MM.1S (cell line): ENCODE data around the gene GOLPH3.

Experiments used
- DNase-seq: peaks from one replicate; pipeline ENCODE4 v3.0.0-alpha.2; 2015
- H2AFZ ChIP-seq: fragments of 300-600 bp; sonication (generic); 2 replicates; pipeline ENCODE4 v1.6.0; 2016; ENCODE audit warnings: antibody characterized with exemption, low read length
- H3F3A ChIP-seq: fragments of 300-600 bp; sonication (generic); 2 replicates; pipeline ENCODE4 v1.6.1; 2016; ENCODE audit warnings: mild to moderate bottlenecking, antibody characterized with exemption, low read length, moderate library complexity, mixed read lengths; ENCODE audit not compliant: insufficient read depth
- H3K27ac ChIP-seq: fragments of 300-600 bp; sonication (generic); 2 replicates; pipeline ENCODE4 v1.5.1; 2016; ENCODE audit warnings: mild to moderate bottlenecking, low read length
- H3K27me3 ChIP-seq: fragments of 300-600 bp; sonication (generic); replicated peaks from 2 replicates; pipeline ENCODE4 v1.6.0; 2016; ENCODE audit warnings: low read length; ENCODE audit not compliant: insufficient read depth
- H3K36me3 ChIP-seq: fragments of 300-600 bp; sonication (generic); replicated peaks from 2 replicates; pipeline ENCODE4 v1.6.1; 2016; ENCODE audit warnings: mild to moderate bottlenecking, low read length, mixed read lengths; ENCODE audit not compliant: insufficient read depth
- H3K4me1 ChIP-seq: fragments of 300-600 bp; sonication (generic); 2 replicates; pipeline ENCODE4 v1.6.1; 2016; ENCODE audit warnings: low read length, mixed read lengths
- H3K4me2 ChIP-seq: fragments of 300-600 bp; sonication (generic); 2 replicates; pipeline ENCODE4 v1.6.0; 2016; ENCODE audit warnings: low read depth, low read length
- H3K4me3 ChIP-seq: fragments of 300-600 bp; sonication (generic); 2 replicates; pipeline ENCODE4 v1.5.1; 2016; ENCODE audit warnings: low read length, mixed read lengths
- H3K79me2 ChIP-seq: fragments of 300-600 bp; sonication (generic); 2 replicates; pipeline ENCODE4 v1.6.1; 2016; ENCODE audit warnings: mixed run types, low read length, mixed read lengths
- H3K9ac ChIP-seq: fragments of 300-600 bp; sonication (generic); 2 replicates; pipeline ENCODE4 v1.6.1; 2016; ENCODE audit warnings: low read length, mixed read lengths
- H3K9me2 ChIP-seq: fragments of 300-600 bp; sonication (generic); replicated peaks from 2 replicates; pipeline ENCODE4 v1.6.1; 2016; ENCODE audit warnings: mild to moderate bottlenecking, low read length, mixed read lengths; ENCODE audit not compliant: insufficient read depth
- H3K9me3 ChIP-seq: fragments of 300-600 bp; sonication (generic); replicated peaks from 2 replicates; pipeline ENCODE4 v1.6.1; 2016; ENCODE audit warnings: mild to moderate bottlenecking, low read length, mixed read lengths; ENCODE audit not compliant: insufficient read depth
- H4K20me1 ChIP-seq: fragments of 300-600 bp; sonication (generic); 2 replicates; pipeline ENCODE4 v1.6.1; 2016; ENCODE audit warnings: mild to moderate bottlenecking, low read length, moderate library complexity, mixed read lengths; ENCODE audit not compliant: insufficient read depth
- EZH2 ChIP-seq: fragments of 300-600 bp; sonication (generic); optimal IDR thresholded peaks from 2 replicates; pipeline ENCODE3; 2017; ENCODE audit warnings: low read depth, mild to moderate bottlenecking, antibody characterized with exemption, low read length, mixed read lengths
- EZH2phosphoT487 ChIP-seq: fragments of 300-600 bp; sonication (generic); IDR thresholded peaks from 2 replicates; pipeline ENCODE4 v1.6.1; 2018; ENCODE audit warnings: antibody characterized with exemption, low read length
- TF ChIP-seq, protein P1 (sequence below): fragments of 300-600 bp; sonication (generic); IDR thresholded peaks from 2 replicates; pipeline ENCODE4 v1.5.1; 2016; ENCODE audit warnings: antibody characterized with exemption, low read length, mixed read lengths

The GOLPH3 gene

DNA sequence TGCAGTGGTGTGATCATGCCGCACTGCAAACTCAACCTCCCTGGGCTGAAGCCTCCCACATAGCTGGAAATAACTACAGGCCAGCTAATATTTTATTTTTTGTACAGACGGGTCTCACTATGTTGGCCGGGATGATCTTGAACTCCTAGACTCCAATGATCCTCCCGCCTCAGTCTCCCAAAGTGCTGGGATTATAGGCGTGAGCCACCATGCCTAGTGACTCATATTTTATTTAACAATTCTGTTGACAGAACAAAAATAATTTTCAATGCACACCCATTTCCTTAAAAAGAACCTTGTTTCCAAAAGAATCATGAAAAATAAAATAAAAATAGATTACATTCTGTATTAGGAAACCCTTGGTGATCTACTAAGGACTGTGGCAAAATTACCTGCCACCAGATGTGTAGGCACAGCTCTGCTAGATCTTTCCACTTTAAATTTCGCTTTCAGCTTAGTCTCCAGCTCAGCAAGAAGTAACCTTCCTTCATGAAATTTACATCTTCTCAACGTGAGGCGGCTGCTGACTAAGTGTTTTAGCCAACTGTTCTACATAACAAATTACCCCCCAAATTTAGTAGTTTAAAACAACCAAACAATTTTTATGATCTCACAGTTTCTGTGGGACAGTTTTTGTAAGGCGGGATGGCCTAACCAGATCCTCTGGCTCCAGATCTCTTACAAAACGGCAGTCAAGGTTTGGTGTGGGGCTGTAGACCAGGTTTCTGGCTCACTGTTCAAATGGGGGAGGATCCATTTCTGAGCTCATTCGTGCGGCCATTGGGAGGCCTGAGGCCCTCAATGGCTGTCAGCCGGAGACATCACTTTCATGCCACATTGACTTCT lies 32.6 kb upstream of the GOLPH3 start:
- Histone ChIP-seq H3K36me3 (no peaks in the 10 kb centered on the region), H3F3A (peaks cover 33% of the 10 kb centered on the region), H3K79me2 (no peaks in the 10 kb centered on the region), H3K9ac (peak overlapping the region; percentile 52), H4K20me1 (no peaks in the 10 kb centered on the region), H3K27ac (peak overlapping the region; percentile 90), H2AFZ (peak overlapping the region; percentile 88), H3K4me3 (peak overlapping the region; percentile 22; the same call in 1 of the 2 replicates), H3K27me3 (no peaks in the 10 kb centered on the region), H3K4me2 (peak overlapping the region; percentile 77), H3K4me1 (peaks cover 29% of the 10 kb centered on the region), H3K9me3 (no peaks in the 10 kb centered on the region), H3K9me2 (no peaks in the 10 kb centered on the region)
- peak; percentile 90 for DNase-seq
- TF ChIP-seq EZH2 (no peak), EZH2phosphoT487 (no peak)
- TF ChIP-seq, protein P1, sequence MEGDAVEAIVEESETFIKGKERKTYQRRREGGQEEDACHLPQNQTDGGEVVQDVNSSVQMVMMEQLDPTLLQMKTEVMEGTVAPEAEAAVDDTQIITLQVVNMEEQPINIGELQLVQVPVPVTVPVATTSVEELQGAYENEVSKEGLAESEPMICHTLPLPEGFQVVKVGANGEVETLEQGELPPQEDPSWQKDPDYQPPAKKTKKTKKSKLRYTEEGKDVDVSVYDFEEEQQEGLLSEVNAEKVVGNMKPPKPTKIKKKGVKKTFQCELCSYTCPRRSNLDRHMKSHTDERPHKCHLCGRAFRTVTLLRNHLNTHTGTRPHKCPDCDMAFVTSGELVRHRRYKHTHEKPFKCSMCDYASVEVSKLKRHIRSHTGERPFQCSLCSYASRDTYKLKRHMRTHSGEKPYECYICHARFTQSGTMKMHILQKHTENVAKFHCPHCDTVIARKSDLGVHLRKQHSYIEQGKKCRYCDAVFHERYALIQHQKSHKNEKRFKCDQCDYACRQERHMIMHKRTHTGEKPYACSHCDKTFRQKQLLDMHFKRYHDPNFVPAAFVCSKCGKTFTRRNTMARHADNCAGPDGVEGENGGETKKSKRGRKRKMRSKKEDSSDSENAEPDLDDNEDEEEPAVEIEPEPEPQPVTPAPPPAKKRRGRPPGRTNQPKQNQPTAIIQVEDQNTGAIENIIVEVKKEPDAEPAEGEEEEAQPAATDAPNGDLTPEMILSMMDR = no peak

DNA sequence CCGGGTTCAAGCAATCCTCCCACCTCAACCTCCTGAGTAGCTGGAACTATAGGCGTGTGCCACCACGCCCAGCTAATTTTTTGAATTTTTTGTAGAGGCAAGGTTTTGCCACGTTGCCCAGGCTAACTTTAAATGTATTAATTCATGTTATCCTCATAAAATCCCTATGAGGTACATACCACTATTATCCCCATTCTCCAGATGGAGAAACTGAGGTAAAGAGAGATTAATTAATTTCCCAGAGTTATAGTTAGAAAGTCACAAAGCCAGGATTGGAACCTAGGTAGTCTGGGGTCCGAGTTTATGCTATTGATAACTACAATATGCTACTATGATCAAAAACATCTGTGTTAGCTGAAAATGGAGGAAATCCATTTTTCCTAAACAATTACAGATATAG lies 31.9 kb upstream of the GOLPH3 start:
- H3K9me3 ChIP-seq = no peaks in the 10 kb centered on the region
- peak overlapping the region; percentile 90; the same call in 1 of the 2 replicates for H3K27ac ChIP-seq
- H3K9me2 ChIP-seq = no peaks in the 10 kb centered on the region
- peaks cover 26% of the 10 kb centered on the region for H3F3A ChIP-seq
- no peak overlapping the region for H3K9ac ChIP-seq
- H3K27me3 ChIP-seq = no peaks in the 10 kb centered on the region
- TF ChIP-seq, protein P1 = no peak
- no peak for TF ChIP-seq EZH2phosphoT487
- no peak for TF ChIP-seq EZH2
- 0 out of 2 replicates have a peak overlapping the region, but pooled peaks have one; percentile 9 for H3K4me2 ChIP-seq
- no peak for DNase-seq
- no peak overlapping the region for H2AFZ ChIP-seq
- H3K4me3 ChIP-seq = no peak overlapping the region
- H4K20me1 ChIP-seq = no peaks in the 10 kb centered on the region
- H3K36me3 ChIP-seq = no peaks in the 10 kb centered on the region
- H3K79me2 ChIP-seq = no peaks in the 10 kb centered on the region
- peaks cover 28% of the 10 kb centered on the region for H3K4me1 ChIP-seq

DNA sequence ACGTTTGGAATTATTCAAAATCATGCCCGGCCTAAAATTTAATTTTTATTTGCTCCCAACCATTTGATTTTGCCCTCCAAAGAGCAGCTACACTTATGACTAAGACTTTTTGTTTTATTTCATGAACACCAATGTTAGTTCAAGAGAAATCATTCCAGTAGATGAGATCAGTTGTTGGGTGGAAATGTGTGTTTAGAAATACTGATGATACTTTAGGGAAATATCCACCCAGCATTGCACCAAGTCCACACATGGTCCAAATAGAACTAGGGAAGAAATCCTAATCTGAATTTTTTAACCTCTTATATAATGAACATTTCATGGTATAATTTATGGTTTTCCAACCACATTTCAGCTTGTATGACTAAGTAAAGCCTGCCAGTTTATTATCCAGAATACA lies 28.3 kb upstream of the GOLPH3 start:
- no peak for DNase-seq
- Histone ChIP-seq H3K4me2 (no peak overlapping the region), H3K79me2 (no peaks in the 10 kb centered on the region), H3F3A (peaks cover 14% of the 10 kb centered on the region), H3K4me1 (peaks cover 12% of the 10 kb centered on the region), H3K36me3 (no peaks in the 10 kb centered on the region), H3K4me3 (no peak overlapping the region), H3K27ac (no peak overlapping the region), H2AFZ (no peak overlapping the region), H3K27me3 (no peaks in the 10 kb centered on the region), H4K20me1 (no peaks in the 10 kb centered on the region), H3K9me2 (no peaks in the 10 kb centered on the region), H3K9me3 (no peaks in the 10 kb centered on the region), H3K9ac (no peak overlapping the region)
- TF ChIP-seq, protein P1 = no peak
- no peak for TF ChIP-seq EZH2phosphoT487
- TF ChIP-seq EZH2 = no peak
